Stimulated activated CD8-positive, alpha-beta memory T cell treated with anti-CD3 and anti-CD28 coated beads, Interleukin-12 subunit alpha, Interleukin-12 subunit beta, amount 100 ng/mL, for 1 hour (primary cell): Measurements from ENCODE around the gene SIDT2.
A peak's percentile ranks its signal among the peaks of the same experiment; 100 is the strongest.
"Not testable (repeated sequence)": the region's sequence is repeated elsewhere in the genome, so short reads cannot be mapped to it uniquely, and the experiment has no call there.

Experiments
- DNase-seq: peaks from one replicate; pipeline ENCODE4 v3.0.0-alpha.2; 2020; ENCODE audit warnings: low read depth

Gene SIDT2

DNA sequence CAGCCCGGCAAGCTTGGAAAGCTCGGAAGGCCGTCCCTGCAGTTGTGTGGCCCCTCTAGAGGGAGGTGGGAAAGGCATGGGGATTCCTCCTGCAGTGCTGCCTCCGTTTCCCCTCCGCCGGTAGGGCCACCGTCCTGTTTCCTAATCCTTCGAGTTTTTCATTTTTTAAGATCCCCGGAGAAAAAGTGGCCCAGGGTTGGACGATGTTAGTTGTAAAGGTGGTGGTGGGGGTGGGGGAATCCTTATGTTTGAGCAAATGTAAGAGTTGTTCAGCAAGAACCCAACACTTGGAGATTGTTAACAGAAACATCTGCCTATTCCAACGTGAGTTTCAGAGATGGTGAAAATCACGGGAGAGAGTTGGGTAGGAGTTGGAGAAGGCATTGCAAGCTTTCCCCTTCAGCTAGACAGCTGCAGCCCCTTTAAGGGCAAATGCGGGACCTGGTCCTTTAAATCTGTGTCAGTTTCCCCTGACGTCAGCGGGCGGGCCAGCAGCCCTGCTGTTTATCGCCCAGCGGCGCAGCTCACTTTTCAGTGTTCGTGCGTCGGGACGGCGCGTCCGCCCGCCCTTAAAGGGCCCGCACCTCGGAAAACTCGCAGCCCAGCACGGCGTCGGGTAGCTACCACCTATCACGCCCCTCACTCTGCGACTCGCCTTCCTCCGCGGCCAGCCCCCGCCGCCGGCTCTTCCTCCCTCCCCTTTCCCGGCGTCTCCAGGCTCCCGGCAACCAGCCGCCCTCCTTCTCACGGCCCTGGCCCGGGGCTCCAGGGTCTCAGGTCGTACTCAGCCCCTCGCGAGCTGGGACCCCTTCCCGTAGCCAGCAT, at the start of gene SIDT2:
Gene SIDT2, plus strand, starts transcription at position 534 of the 825 bp plus-strand sequence. CDS start 521 bp downstream, outside the sequence.
- DNase-seq, result peak; percentile 85

DNA sequence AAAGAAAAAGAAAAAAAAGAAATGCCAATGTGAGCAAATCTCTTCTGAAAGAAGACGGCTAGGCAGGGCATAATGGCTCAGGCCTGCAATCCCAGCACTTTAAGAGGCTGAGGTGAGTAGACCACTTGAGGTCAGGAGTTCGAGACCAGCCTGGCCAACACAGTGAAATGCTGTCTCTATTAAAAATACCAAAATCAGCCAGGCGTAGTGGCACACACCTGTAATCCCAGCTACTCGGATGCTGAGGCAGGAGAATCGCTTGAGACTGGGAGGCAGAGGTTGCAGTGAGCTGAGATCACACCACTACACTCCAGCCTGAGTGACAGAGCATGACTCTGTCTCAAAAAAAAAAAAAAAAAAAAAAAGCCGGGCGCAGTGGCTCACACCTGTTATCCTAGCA, 48.1 kb upstream of the SIDT2 start:
- DNase-seq, result not testable (repeated sequence)

DNA sequence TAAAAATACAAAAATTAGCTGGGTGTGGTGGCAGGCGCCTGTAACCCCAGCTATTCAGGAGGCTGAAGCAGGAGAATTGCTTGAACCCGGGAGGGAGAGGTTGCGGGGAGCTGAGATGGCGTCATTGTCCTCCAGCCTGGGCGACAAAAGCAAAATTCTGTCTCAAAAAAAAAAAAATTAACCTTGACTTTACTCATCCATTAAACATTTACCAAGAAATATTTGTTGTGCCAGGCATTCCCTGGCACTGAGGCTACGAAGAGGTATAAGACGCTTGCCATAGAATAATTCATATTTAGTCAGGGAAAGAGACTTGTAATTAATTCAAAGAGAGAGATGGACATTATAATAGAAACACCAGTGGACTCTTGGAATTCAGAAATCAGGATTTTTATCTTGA, 47.7 kb upstream of the SIDT2 start:
- no peak for DNase-seq

DNA sequence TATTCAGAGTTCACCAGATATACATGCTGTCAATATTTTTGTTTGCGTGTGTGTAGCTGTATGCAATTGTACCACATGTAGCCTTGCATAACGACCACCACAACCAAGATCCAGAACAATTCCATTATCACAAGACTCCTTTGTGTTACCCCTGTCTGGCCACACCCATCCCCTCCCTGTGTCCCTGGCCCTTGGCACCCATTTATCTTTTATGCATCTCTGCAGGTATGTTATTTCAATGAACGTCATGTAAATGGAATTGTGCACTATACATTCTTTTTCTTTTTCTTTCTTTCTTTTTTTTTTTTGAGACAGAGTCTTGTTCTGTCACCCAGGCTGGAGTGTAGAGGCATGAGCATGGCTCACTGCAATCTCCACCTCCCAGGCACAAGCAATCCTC, 44.1 kb upstream of the SIDT2 start:
- no peak for DNase-seq

DNA sequence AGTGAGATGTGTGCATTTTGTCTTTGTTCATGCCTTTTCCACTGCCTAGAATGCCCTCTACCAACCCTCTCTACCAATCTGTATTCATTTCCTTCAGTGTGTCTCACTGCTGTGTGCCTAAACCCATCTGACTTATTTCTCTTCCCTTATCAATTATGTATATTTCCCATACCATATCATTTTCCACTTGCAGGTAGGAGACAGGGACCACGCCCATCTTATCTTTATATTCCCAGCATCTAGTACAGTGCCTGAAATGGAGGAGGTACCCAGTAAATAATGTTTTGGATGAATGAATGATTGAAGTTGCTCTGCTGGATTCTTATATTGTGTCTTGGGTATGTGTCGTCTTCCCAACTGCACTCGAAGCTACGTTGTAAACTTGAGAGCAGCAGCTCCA, 43.6 kb upstream of the SIDT2 start:
- not testable (repeated sequence) for DNase-seq

DNA sequence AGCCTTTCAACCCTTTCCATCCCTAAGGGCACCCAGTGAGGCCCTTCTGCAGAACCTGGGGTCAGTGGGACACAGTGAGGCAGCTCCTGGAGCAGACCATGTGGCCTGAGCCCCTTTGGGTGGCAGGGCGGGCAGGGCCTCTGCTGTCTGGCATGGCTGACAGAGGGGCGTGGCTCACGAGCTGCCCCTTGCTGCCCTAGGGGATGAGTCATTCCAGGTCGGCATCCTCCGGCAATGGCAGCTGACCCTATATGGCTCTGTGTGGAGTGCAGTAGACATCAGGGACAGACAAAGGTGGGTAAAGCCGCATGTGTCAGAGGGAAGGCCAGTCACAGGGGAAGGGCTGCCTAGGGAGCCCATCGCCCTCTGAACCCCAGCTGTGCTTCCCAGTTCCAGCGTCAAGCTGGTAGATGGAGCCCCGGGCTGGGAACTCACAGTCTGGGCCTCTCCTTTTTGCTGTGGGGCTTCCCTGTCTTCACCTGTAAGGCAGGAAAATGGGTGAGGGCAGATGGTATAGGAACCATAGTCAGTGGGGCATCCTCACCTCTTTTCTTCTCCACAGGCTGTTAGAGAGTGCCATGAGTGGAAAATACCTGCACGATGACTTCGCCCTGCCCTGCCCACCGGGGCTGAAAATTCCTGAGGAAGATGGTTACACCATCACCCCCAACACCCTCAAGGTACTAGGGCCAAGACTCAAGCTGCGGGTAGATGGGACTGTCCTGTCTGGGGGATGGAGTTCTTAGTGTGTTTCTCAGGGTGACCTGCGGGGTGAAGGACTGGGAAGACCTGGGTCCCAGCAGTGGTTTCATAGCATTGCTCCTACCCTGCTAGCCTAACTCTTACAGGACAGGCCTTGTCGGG, 41.1 kb upstream of the SIDT2 start:
- DNase-seq, result not testable (repeated sequence)

DNA sequence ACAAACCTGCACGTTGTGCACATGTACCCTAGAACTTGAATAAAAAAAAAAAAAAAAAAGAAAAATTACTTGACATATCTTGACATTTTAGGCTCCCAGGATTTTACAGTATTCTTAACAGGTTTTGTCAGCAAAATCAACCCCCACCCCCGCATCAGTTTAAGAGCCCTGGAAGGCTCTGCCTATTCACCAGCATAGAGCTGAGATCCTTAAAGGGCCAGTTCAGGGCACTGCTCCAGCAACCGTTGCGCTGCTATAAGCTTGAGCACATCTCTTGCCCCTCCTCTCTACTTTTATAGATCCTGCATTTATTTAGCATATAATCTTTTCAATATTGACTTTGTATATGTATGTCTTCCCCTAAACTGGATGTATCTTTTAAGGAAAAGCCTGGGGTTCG, 35.2 kb upstream of the SIDT2 start:
- no peak for DNase-seq

DNA sequence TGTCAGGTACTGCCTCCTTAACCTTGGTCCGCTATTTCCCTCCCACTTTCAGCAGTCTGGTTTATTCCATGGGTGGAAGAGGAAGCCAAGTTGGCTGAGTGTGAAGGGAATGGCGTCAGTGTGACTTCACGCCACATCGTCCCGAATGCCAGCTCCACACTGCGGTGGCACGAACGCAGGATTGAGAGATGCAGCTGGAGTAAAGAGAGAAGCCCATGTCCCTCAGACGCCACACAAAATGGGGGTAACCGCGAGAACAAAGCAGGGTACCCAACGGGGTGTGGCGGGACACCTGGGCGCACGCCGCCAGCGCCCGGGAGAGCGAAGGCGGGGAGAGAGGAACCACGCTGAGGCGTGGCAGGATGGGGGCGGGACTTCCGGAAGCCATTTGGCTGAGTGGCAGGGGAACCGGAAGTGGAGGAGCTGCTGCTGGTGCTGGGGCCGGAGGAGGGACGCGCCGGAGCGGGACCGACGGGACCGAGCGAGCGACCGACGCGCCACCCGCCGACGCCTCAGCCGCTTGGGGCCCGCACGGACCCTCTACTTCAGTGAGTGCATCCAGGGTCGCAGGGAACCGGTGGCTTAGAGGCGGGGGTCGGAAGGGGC, 34.6 kb upstream of the SIDT2 start, which contains the start of gene PAFAH1B2:
Gene PAFAH1B2, plus strand, starts transcription at position 417 of the 606 bp plus-strand sequence. CDS start 8,161 bp downstream, outside the sequence.
- peak; percentile 90 for DNase-seq

DNA sequence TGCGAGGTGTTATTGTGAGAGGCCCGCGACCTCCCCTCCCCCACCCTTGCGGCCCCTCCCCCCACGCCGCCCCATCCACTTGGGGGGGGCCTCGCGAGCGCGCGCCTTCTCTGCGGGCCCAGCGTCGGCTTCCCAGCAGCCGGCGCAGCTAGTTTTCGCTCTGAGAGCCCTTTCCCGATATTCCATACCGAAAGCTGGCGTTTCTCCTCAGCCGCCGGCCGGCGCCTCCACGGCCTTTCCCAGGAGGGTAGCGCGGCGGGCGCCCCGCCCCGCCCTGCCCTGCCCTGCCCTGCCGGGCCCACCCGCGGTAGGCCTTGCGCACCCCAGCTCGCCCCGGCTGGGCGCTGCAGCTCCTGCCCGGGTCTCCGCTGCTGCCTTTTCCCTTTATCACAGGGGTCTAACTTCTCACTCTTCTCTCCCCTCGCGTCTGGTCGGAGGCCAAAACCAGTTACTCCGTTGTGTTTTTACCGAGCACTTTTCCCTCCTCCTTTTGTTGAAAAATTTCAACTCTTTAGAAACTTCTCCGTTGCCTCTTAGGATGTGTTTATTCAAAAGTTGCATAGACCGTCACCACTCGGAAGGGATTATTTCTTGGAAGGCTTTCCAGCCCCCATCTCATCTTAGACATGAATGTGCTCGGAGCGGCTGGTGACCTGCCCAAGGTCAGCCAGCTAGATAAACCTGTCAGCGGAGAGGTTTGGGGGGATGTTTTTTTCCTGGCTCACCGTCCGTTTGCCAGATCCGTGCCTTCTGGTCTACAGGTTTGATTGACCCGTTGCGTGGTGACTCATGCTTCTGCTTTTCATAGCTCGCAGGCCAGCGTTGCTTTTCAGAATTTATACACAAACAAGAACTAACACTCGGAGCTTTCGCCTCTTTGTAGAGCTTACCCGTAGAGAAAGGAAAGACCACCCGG, 33.8 kb upstream of the SIDT2 start:
- DNase-seq, result no peak

DNA sequence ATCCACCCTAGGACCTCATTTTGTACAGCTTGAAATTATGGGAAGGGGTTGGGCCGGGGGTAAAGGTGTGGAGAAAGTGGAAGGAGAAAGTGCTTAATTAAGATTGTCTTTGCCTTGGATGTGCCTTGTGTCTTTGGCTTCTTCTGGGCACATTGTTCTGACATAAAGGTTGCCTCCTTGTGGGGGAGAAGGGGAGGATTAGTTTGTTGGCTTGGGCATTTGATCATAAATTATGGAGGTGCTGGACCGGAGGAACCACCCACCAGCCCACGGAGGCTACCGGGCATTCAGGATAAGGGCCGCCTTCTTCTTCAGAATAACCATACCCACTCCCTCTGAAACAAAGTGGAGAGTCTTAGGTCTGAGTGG, 33.2 kb upstream of the SIDT2 start:
- no peak for DNase-seq

DNA sequence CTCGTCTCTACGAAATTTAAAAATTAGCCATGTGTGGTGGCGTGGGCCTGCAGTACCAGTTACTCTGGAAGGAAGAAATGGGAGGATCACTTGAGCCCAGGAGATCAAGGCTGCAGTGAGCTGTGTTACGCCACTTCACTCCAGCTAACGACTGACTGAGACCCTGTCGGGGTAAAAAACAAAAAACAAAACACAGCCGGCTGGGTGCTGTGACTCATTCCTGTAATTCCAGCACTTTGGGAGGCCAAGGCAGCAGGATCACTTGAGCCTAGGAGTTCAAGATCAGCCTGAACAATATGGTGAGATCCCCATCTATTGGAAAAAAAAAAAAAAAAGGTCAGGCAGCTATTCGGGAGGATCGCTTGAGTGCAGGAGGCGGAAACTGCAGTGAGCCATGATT, 32.0 kb upstream of the SIDT2 start:
- DNase-seq, result no peak

DNA sequence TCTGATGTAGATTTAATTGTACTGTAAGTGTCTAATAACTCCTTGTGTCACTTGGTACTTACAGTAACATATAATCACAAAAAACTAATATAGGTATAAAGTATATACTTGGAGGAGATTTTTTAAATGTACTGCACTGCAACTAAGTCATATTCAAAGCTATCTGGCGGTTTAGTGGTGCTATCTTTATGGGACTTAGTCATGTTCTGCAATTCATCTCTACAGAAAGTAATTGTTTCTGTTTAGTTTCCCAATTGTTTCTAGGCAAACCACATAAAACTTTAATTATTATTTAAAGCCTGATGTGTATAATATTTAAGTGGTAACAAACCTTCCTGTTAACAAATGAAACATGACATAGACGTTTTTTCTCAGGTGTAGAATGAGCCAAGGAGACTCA, 26.5 kb upstream of the SIDT2 start:
- DNase-seq, result no peak

DNA sequence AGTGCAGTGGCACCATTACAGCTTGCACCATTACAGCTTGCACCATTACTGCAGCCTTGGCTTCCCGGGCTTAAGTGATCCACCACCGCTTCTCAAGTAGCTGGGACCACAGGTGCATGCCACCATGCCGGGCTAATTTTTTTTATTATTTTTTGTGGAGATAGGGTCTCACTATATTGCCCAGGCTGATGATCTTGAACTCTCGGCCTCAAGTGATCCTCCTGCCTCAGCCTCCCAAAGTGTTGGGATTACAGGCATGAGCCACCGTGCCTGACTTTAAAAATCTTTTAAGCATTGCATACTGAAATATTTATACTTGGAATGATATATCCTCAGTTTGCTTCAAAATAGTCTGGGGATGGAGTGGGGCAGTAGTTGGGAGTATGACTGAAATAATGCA, 24.1 kb upstream of the SIDT2 start:
- DNase-seq, result no peak

DNA sequence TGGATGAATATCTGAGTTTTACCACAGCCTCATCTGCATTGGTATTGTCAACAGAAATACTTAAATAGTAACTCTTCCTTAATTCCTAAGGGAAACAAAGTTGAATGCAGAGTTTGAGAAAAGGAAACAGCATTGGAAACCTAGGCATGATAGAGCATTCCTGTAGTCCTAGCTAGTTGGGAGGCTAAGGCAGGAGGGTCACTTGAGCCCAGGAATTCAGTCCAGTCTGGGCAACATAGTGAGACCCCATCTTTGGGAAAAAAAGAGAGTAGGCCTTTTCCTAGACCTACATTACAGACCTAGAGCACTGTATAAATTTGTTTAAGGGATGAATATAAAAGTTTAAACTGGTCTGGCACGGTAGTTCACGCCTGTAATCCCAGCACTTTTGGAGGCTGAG, 21.0 kb upstream of the SIDT2 start:
- no peak for DNase-seq

DNA sequence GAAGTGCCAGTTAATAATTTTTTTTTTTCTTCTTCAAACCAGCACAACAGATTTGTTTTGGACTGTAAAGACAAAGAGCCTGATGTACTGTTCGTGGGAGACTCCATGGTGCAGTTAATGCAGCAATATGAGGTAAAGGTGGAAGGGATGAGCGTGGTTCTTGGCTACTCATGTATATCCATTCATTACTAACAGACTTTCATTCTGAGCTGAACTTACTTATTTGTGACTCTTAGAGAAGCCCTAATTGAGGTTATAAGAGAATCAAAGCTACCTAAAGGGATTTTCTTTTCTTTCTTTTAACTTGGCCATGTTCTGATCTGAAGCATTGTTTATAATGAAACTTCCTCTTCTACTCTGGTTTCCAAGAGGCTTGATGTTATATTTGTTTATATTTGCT, 18.7 kb upstream of the SIDT2 start:
- DNase-seq, result no peak

DNA sequence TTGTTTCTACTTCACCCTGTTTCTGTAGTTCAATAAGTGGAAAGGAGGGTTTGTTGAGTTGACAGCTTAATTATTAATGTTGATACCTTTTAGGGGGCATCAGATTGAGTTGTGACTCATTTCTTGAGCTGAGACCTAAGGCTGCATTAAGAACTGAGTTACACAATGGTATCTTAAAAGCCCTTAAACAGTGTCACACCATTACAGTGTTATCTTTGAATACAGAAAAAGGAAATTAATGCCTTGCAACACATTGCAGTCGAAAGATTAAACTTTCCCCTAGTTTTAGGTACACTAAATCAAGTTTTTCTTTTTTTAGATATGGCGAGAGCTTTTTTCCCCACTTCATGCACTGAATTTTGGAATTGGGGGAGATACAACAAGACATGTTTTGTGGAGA, 17.7 kb upstream of the SIDT2 start:
- no peak for DNase-seq

DNA sequence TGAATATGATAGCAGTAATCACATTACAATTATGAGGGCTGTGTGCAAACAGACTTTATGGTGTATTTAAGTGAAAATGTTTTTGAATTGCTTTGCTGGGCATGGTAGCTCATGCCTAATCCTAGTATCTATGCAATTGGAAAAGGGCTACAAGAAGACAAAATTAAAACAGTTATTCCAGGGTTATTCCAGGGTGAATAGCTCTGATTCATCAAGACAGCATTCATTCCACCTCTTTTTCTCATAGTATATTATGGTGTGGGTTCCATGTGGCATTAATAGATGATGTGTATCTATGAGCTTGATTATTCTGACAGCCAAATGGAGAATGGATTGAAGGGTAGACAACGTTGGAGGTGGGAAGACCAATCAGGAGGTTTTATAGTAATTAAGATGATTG, 12.1 kb upstream of the SIDT2 start:
- DNase-seq, result no peak

DNA sequence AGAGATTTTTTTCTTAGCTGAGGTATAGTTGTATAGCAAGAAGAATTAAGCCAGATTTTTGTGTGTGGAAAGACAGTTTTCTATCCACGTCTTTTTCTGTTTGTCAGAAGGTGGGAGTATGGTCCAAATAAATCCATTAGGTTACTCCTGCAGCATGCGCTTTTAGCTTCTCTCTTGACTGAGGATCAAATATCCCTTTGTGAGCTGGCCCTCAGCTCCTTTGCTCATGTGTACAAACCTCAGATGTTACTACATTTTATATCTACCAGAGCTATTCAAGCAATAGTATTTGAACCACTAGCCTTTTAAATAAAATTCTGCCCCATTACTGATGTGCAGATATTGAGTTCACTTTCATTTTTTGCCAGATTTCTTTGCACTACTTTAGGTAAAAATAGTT, 8.8 kb upstream of the SIDT2 start:
- DNase-seq, result no peak

DNA sequence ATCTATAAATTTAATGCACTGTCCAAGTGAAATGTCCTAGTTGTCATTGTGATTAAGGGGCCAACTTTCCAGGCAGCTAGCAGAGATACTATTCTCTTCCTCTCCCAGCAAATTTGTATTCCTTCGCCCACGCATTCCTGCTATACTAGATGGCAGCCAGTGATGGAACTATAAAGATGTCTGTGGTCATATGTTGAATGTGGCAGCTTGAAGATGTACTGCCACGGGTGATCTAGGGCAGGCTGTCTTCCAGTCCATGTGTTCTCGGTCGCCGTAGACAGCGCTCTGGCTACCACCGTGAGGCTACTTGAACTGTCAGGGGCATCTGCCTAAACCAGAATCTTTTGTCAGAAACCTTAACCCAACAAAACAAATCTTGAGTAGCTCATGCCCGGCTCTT, 8.3 kb upstream of the SIDT2 start:
- DNase-seq, result no peak

DNA sequence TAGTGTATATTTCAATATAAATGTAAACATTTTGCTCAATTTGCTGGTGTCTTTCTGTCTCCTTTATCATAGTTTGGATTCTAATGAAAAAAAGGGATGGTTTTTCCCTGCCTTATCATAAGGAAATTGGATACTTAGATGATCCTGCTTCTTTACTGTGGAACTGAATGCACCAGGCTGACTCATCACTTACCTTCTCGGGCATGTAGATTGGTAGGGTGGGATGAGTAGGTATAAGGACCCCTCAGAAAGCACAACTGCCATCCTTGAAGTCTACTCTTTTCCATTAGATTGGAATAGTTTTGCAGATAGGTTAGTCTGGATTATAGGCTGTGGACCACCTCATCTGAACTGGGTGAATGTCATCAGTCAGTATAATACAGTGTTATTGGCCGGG, 7.5 kb upstream of the SIDT2 start:
- DNase-seq, result no peak

DNA sequence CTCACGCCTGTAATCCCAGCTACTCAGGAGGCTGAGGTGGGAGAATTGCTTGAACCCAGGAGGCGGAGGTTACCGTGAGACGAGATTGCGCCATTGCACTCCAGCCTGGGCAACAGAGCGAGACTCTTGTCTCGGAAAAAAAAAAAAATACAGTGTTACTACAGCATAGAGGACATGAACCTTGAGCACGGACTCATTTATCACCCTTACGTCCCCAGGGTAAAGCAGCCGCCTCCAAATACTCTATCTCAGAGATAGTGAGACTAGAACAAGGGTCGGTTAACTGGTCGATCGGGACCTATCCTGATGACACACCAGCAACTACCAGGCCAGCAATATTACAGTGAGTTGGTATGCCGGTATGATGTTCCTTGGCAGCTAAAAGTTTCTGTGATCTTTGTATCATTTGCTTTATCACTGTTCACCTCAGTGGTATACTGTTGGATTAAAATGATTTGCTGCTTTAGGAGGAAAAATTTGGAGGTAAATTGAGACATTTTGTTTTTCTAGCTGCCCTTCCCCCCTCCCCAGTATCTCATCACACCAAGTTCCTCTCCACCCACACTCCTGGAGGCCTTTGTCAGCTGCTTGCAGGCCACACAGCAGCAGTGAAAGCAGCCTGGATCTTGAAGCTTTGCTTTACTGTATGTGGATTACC, 7.0 kb upstream of the SIDT2 start:
- no peak for DNase-seq
